ENCODE measurements around the gene ADGRG3.

DNA sequence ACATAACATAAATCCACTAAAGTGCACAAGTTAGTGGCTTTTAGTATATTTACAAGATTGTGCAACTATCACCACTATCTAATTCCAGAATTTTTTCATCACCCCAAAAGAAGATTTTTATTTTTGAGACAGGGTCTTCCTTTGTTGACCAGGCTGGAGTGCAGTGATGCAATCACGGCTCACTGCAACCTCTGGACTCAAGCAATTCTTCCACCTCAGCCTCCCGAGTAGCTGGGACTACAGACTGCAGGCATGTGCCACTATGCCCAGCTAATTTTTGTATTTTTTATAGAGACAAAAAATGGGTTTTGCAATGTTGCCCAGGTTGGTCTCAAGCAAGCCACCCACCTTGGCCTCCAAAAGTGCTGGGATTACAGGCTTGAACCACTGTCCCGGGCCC is 41.6 kb downstream of the ADGRG3 start:
- TF ChIP-seq, protein P1, sequence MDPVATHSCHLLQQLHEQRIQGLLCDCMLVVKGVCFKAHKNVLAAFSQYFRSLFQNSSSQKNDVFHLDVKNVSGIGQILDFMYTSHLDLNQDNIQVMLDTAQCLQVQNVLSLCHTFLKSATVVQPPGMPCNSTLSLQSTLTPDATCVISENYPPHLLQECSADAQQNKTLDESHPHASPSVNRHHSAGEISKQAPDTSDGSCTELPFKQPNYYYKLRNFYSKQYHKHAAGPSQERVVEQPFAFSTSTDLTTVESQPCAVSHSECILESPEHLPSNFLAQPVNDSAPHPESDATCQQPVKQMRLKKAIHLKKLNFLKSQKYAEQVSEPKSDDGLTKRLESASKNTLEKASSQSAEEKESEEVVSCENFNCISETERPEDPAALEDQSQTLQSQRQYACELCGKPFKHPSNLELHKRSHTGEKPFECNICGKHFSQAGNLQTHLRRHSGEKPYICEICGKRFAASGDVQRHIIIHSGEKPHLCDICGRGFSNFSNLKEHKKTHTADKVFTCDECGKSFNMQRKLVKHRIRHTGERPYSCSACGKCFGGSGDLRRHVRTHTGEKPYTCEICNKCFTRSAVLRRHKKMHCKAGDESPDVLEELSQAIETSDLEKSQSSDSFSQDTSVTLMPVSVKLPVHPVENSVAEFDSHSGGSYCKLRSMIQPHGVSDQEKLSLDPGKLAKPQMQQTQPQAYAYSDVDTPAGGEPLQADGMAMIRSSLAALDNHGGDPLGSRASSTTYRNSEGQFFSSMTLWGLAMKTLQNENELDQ (tag by site-specific recombination; IDR thresholded peaks at IDR 0.05; ENCODE audit: low read depth) = no peak
- TF ChIP-seq, protein P2, sequence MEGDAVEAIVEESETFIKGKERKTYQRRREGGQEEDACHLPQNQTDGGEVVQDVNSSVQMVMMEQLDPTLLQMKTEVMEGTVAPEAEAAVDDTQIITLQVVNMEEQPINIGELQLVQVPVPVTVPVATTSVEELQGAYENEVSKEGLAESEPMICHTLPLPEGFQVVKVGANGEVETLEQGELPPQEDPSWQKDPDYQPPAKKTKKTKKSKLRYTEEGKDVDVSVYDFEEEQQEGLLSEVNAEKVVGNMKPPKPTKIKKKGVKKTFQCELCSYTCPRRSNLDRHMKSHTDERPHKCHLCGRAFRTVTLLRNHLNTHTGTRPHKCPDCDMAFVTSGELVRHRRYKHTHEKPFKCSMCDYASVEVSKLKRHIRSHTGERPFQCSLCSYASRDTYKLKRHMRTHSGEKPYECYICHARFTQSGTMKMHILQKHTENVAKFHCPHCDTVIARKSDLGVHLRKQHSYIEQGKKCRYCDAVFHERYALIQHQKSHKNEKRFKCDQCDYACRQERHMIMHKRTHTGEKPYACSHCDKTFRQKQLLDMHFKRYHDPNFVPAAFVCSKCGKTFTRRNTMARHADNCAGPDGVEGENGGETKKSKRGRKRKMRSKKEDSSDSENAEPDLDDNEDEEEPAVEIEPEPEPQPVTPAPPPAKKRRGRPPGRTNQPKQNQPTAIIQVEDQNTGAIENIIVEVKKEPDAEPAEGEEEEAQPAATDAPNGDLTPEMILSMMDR (tag by site-specific recombination; IDR thresholded peaks at IDR 0.05) = no peak
- TF ChIP-seq, protein P3, sequence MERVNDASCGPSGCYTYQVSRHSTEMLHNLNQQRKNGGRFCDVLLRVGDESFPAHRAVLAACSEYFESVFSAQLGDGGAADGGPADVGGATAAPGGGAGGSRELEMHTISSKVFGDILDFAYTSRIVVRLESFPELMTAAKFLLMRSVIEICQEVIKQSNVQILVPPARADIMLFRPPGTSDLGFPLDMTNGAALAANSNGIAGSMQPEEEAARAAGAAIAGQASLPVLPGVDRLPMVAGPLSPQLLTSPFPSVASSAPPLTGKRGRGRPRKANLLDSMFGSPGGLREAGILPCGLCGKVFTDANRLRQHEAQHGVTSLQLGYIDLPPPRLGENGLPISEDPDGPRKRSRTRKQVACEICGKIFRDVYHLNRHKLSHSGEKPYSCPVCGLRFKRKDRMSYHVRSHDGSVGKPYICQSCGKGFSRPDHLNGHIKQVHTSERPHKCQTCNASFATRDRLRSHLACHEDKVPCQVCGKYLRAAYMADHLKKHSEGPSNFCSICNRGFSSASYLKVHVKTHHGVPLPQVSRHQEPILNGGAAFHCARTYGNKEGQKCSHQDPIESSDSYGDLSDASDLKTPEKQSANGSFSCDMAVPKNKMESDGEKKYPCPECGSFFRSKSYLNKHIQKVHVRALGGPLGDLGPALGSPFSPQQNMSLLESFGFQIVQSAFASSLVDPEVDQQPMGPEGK (tag by site-specific recombination; IDR thresholded peaks at IDR 0.05) = no peak
- TF ChIP-seq ZBTB8A (tag by site-specific recombination; IDR thresholded peaks at IDR 0.05) = no peak
